PFSK-1 (cell line): ENCODE data around the gene NHSL2.

Experiments used
- POLR2AphosphoS5 ChIP-seq: IDR thresholded peaks from 2 replicates; pipeline ENCODE4 v1.6.1; 2012; ENCODE audit warnings: low read depth, mild to moderate bottlenecking, control low read depth, low read length, moderate library complexity
- SIN3A ChIP-seq: IDR thresholded peaks from 2 replicates; pipeline ENCODE4 v1.6.1; 2012; ENCODE audit warnings: mild to moderate bottlenecking, low read length, moderate library complexity, borderline replicate concordance; ENCODE audit not compliant: insufficient read depth
- TAF1 ChIP-seq: IDR thresholded peaks from 2 replicates; pipeline ENCODE4 v1.6.1; 2012; ENCODE audit warnings: low read length, control low read depth, borderline replicate concordance; ENCODE audit not compliant: insufficient read depth

- TF ChIP-seq TAF1 (no peak), SIN3A (no peak), POLR2AphosphoS5 (no peak)
Observed at GRCh38 chrX:72057331-72057730, 146.7 kb downstream of the NHSL2 start.
